ENCODE measurements around the gene NAV2.
"Not testable (repeated sequence)": the region's sequence is repeated elsewhere in the genome, so short reads cannot be mapped to it uniquely, and the experiment has no call there.

NAV2 gene

DNA sequence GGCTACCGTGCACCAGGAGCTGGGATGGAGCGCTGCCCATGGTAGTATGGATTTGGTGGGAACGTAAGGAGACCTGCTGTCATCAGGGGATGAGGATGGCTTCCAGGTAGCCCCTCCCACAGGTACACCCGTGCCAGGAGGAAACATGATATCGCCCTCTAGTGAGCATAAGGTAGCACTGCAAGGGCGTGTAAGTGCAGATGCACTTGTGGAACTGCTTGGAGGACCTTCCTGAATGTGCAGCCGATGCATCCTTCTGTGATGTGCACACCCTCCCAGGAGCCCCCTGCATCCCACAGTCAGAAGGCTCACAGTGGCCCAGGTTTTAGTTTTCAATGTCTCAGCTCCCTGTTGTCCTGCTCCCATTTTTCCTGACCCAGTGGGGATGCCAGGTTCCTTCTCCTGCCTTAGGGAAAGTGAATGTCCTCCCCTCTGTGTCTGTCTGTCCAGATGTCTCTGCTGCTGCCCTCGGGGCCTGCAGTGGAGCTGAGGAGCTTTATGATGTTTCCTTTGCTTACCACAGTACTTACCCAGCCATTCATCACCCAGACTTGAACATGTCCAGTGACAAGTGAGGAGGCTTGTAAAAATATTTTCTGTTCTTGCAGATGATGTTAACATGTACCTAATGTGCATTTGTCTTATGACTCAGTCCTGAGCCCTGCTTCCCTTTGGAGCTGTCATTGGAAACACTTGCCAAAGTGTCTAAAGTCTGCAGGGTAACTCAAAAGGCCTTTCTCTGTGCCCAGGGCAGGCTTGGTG is 398.5 kb downstream of the NAV2 start:
- DNase-seq: peak; percentile 34 to 45

DNA sequence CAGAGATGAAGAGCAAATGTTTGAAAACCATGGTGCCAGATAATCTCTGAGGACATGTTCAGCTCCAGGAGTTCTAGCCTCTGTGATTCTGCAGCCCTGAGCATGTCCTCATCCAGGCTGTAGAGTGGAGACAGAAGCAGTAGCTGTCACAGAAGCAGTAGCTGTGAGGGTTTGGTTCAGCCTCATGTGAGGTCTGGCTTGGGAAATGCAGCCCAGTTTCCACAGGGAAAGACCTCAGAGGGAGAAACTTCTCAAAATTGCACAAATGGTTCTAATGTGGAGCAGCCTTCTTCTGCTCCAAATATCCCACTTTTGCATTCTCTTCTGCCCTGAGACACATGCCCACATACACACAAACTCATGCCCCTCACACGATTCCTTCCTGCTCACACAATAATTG is 399.2 kb downstream of the NAV2 start:
- no peak for DNase-seq

DNA sequence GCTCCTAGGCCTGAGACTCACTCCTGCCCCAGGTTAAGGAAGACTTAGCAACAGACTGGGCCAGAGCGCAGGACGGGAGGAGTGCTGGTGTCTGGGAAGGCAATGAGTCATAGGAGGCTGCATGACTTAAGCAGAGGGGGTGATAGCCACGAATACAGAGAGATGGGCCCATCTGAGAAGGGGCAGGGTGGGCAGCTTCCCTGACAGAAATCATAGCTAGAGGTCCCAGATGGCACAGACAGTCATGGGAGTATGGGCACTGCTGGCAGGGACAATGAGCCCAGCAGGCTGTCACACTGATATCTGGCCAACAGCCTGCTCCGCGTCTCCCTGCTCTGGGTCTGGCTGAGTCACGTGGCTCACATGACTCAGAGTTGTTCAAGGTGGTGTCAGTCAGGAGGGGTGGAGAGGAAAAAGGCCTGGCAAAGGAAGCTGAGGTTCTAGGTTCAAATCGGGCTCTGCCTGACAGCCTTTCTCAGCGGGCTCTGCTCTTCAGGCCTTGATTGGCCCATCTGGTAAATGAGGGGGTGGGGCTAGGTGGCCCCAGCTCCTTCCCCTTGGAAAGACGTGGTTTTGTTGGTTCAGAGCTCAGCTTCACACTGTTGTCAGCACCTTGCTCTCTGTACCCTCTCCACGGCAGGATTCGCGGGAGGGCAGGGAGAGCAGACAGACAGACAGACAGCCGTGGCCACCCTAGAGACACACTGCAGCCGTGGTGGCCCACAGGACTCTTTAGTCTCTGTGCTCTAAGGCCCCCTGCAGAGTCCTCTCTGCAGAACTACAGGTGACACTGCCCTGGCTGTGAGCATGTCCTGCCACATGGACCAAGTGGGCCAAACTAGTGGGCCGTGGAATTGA is 399.9 kb downstream of the NAV2 start:
- DNase-seq: peak in 1 of 2 donors; percentile 8

DNA sequence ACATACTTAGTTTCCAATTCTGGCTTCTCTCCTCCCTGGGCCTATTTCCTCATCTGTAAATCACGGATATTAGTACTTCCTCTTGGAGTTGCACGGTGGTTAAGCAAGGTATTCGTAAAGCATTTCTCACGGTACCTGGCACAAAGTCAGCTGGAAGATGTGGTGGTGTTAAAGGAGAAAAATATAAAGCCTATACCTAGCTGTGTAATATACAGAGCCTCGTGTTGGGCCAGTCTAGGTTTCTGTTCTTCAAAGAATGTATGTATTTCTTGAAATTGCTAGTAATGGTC is 400.5 kb downstream of the NAV2 start:
- DNase-seq: no peak

DNA sequence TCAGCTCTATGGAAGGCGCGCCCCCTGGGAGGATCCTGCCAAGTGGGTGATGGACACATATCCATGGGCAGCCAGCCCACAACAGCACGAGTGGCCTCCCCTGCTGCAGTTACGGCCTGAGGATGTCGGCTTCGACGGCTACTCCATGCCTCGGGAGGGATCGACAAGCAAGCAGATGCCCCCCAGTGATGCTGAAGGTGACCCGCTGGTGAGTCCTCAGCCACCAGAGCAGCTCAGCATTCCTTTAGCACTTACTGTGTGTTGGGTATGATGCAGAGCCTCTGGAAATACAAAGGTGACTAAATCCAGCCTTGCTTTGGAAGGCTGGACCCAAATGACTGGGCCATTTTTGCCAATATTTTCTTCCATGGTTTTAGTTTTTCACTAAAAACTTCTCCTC is 402.0 kb downstream of the NAV2 start:
- DNase-seq: no peak

DNA sequence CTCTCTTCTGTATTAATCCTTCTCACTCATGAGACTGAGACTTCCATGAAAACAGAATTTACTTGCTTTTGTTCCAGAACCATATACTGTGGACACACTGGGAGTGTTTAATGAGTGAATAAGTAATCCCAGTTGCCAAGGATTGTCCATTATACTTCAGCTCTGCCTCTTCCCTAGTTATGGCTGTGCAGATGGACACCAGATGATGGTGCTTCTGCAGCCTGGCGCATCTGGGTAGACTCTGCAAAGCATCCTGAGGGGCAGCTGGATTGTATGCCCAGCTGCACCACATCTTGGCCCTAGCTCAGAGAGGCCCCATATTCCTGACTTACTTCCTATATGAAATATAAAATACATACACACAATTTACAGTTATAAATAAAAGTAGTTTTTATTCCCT is 404.2 kb downstream of the NAV2 start:
- no peak for DNase-seq

DNA sequence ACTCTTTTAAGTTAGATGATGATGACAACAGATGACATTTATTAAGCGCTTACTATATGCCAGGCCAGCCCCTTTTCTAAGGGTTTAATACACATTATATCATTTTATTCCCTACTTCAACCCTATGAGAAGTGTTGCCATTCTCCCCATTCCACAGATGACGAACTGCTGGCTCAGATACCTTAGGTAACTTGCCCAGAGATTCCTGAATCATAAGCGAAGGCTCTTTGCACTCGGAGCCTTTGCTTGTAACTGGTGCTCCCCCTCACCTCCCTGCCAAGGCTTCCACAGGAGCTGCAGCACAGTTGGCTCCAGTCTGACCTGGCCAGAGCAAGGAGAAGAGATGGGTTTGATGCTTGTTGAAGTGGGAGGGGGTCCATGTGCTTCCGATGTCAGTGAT is 404.7 kb downstream of the NAV2 start:
- no peak for DNase-seq

DNA sequence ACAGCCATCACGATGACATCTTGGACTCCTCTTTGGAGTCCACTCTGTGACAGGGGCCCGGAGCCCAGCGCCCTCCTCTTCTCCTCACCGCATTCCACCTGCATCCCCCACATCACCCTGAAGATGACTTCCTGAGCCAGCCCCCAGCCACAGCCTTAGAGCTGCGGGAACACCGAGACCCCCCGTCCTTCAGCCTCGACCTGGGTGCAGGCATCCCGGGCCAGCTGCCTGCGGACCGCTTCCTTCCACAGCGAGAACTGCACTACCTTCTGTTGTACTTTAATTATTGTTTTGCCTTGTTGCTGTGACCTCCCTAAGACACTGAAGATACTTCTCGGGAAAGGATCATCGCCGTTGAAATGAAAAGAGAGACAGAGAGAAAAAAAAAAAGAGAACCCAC is 405.6 kb downstream of the NAV2 start:
- DNase-seq: no peak

DNA sequence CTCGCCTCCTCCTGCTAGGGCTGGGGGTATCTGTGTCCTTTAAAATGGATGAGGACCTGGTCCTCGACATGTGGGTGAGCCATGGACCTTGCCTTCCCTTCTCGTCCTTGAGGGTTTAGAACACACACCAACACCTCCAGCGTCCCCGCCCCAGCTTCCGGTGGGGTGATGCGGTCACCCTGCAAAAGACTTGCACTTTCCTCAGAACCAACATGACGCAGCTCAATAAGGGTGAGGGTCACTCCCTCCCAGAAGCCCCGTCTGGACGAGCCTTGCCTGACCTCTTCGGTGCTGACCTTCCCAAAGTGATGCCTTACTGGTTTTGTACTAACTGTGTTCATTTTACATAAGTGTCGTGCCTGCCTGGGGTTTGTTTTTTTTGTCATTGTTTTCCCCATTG is 406.7 kb downstream of the NAV2 start:
- DNase-seq: no peak

DNA sequence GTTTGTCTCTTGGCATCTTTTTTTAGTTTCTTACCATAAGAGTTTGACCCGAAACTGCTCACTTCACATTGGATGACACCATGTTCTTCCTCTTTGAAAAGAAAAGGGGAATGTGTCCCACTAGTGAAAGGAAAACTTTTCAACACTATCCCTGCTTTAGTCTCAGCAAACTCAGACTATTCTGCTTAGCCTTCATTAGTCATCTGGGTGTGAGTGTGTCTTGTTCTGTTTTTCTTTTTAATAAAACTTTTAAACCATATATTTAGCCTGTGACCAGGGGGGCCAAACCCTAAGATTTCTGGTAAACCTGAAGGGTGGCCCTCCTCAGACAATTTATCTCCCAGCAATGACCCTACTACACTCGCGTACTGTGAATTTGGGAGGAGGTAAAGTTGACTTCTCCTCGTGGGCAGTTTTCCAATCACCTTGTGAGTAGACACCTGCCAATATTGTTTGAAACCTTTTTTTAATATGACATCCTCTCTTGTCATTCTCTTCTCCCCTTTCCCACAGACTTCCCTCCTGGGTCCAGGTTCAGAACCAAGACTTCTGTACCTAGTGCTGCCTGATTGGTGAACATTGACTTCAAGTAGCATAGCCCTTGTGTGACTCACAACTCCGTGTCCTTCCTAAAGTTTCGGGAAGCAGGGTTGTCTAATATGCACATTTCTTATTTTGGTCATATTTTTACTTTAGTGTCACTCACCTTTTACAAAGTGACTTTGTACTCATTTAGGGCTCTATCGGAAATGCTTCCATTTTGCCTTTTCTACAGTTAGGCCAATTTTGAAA is 407.7 kb downstream of the NAV2 start:
- DNase-seq: no peak

DNA sequence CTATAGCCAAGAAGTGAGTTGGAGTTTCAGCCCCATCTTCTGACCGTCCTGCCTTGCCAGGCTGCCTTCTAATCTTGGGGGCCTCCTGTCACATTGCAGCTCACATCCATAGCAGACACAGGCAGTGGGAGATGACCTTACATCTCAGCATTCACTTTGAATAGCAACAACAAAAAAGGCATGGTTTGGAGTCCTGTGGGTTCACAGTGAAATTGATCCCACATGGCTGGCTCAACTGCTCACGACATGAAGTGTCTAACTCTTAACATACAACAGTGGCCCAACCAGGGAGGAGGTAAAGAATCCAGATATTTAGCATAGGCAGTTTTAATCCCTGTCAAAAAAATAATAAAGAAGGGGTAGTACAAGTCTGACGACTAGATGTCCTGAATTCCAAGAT is 409.5 kb downstream of the NAV2 start:
- DNase-seq: no peak

DNA sequence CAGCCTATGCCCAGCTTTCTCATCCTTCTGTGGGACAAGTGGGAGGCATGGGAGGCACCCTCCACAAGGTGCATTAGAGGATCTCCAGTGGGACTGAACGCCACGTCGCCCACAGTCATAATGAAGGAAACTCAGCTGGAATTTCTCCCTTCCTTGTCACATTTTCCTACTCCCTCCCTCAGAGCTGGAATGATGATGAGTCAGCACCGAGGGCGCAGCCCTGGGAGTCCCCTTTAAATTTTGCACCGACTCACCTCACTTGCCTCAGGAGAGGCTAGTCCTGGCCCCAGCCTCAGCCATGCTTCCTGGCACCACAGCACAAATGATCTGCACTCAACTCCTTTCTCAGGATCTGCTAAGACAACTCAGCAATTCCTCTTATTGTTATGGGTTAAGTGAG is 413.3 kb downstream of the NAV2 start:
- no peak for DNase-seq

DNA sequence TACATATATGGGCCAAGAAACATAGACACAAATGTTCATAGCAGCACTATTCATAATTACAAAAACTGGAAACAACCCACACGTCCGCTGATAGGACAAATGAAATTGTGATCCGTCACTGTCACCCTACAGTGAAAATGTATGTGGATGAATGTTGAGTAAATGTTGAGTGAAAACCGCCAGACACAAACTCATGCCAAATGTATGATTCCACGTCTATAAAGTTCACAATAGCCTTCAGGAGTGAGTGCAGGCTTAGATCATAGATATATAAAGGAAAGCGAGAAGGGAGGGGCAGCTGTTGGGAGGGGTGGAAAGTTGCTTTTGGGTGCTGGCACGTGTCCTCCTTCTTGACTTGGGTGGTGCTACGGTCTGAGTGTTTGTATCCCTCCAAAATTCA is 414.1 kb downstream of the NAV2 start:
- no peak for DNase-seq

DNA sequence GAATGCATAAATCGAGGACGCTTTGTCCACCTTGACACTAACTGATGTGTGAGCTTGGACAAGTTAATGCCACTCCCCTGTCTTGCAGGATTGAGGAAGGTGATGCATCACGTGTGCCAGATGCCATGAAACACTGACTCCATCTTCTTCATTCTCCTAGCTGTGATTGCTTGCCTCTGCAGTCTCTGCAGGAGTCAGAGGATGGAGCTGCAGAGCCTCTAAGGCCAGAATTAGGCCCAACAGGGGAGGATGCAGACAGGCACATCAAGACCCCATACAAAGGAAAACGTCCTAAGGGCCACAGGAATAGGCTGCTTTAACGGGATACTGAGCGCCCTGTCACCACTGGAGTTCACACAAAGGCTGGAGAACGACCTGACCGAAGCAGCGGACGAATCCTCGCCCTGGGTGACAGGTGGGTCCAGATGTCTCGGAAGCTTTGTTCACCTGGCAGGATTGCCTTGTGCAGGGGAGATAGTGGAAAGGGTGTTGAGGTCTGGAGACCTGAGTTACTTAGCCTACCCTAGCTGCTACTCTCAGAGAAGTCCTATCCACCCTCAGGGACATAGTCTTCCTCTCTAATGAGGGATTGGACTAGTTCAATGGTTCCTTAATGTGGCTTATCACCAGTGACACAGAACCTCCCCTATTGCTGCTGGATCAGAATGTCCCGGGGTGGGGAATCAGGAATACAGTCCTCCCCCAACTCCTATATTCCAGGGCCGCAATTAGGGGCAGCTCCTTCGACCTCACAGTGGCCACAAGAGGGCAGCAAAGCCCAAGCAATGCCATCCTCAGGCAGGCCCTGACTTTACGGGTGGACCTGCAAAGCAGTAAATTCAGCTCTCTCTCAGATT is 415.3 kb downstream of the NAV2 start:
- peak; percentile 58 to 73 for DNase-seq

DNA sequence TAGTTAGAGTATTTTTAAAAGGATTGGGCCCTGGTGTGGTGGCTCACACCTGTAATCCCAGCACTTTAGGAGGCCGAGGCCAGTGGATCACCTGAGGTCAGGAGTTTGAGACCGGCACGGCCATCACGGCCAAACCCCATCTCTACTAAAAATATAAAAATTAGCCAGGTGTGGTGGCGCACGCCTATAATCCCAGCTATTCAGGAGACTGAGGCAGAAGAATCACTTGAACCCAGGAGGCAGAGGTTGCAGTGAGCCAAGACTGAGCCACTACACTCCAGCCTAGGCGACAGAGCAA is 415.8 kb downstream of the NAV2 start:
- not testable (repeated sequence) for DNase-seq

DNA sequence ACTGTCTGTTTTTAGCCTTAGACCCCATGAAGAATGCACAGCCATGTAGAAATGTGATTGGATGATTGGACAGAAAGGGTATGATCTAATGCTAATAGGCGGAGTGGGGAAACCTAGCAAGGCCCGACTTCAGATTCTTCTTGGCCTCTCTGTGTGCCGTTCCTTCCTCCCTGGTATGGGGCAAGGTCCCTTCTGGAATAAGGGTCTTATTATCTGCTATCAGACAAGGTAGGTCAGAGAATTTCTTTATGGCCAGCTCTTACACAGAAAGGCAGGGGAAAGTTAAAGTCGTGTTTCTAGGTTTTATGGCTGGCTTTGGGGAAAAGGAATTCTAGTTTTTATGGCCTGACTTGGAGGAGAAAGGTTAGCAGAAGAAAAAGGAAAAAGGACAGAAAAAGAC is 417.0 kb downstream of the NAV2 start:
- DNase-seq: no peak

DNA sequence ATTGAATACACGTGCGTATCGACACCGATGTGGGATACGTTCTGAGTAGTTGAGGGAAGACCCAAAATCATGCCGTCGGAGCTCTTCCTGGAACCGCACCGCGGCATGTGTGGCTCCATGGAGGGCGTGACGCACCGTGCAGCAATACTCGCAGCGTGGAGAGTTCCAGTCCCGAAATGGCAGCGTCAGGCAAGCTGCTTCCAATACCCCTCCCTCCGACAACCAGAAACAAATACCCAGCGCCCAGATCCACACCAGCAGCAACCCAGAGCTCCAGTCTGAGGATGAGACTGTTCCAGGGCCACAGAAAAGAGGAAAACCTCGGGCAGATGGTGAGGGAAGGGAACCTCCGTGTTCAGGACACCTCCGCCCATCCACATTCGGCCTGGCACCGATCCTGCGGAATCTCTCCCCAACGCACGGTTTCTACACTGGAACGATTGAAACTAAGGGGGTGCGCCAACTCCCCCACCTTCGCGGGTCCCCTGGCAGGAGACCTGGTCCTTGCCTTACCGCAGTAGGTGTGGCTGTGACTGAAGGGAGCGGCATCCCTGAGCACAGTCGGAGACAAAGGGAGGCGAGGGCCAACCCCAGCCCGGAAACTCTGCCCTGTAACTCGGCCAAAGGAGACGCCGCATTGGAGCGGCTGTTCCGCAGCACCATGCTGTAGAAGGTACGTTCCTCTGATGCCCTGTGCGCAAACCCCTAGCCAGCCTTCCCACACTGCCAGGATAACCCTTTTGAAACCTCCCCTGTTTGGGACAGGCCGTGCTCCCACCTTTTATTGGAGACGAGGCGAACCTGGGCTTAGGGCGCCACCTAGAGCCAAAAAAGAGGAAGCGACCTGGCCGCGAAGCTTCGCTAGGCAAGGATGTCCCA is 419.4 kb downstream of the NAV2 start:
- peak; percentile 34 to 45 for DNase-seq

DNA sequence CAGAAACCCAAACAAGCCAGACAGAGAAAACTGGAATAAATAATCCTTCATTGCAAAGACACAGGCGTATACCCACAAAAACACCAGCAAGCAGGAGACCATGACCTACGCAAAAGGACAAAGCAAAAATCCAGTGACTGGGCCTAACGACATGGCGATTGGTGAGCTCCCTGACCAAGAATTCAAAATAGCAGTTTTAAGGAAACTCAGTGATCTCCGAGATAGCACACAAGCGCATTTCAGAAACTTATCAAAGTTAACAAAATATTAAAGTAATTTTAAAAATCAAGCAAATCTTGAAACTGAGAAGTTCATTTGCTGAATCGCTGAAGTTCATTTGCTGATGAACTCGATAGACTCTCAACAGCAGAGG is 420.0 kb downstream of the NAV2 start:
- no peak for DNase-seq

DNA sequence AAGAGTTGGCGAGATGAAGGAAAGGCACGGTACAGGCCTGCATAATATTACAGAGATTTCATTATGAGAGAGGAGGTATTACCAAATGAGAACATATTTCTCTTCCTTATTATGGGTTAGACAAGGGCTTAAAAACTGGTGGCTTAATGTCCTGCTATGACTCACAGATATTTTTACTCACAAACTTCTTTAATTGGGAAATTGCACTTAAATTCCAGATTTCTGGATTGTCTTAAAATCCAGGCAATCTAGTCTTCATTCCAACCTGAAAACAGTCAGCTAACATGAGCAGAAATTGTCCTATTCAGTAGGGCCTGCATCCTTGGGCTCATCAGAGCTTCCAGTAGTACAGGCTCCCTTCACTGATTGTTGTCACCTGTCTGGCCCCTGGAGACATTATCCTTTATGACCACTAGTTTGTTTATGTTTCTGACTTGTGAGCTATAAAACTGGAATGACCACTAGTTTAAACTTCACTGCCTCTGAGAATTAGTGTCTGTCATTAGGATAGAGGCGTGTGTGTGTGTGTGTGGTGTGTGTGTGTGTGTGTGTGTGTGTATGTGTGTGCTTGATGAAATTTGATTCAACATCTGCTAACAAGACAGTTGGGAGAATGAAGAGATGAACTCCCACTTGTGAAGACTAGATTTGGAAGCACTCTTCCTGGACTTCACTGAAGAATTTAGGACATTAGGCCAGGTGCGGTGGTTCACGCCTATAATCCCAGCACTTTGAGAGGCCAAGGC is 422.5 kb downstream of the NAV2 start:
- no peak for DNase-seq

DNA sequence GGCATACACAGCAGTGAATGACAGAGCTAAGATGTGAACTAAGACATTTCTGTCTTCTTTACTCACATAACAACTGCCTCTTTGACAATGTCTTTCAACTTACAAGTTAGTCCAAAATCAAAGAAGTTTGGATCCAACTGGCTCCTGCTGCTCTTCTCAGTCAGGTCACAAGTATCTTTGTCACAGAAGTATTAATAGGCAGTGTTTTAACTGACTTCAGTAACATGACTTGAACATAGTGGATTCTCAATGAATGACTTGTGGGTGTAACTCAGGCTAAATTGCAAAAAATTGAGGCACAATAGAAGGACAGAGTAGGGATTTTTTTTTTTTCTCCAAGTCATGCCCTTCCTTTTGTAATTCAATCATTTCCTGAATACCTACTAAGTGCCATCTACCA is 425.0 kb downstream of the NAV2 start:
- no peak for DNase-seq

DNA sequence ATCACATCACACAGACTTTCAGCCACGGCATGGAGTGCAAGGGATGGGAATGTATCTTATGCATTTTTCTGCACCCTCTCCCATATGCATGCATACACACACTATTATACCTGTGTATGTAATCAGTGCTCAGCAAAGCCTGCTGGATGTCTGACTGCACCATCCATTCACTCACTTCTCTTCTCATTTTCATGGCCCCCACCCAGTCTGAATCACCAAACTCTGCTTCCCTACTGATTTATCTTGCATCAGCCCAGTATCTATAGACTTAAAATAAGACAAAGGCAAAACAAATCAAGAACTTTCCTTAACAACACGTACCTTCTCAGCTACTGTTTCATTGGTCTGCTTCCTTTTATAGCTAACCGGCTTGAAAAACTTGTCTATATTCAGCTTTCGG is 426.1 kb downstream of the NAV2 start:
- DNase-seq: no peak
